ENCODE results near the gene ATP8B3. TPM values are rescaled to one million over a fixed set of nuclear protein-coding genes. Genes with fewer than 3 reads are reported as not detected.

ATP8B3 gene
- total and polyA plus RNA-seq, 2 experiments from 2014 or later = 2.1 to 6.0 TPM

GRCh38 chr19:1769645-1769985 lies 42.5 kb downstream of the ATP8B3 start:
- Histone ChIP-seq H2AFZ (peak overlapping the region; percentile 69; the same call in 1 of the 2 replicates), H3K4me2 (peak overlapping the region; percentile 48; the same call in 1 of the 2 replicates), H3K79me2 (replicated peaks; ENCODE audit: insufficient read depth) (no peaks in the 10 kb centered on the region), H3K9me2 (ENCODE audit: insufficient read depth) (no peaks in the 10 kb centered on the region), H3K27ac (ENCODE audit: low read depth) (no peak overlapping the region), H3K4me1 (ENCODE audit: insufficient read depth) (peaks cover 16% of the 10 kb centered on the region), H4K20me1 (replicated peaks; ENCODE audit: insufficient read depth) (no peaks in the 10 kb centered on the region), H3K27me3 (ENCODE audit: insufficient read depth) (peaks cover 98% of the 10 kb centered on the region), H3K4me3 (peak overlapping the region; percentile 32; the same call in 1 of the 2 replicates), H3F3A (replicated peaks; ENCODE audit: low read depth) (no peaks in the 10 kb centered on the region), H3K36me3 (ENCODE audit: insufficient read depth) (no peaks in the 10 kb centered on the region)
- no peak for DNase-seq (ENCODE audit: low spot score)
- H3K27me3 Mint-ChIP-seq (ENCODE audit: insufficient read depth, low read depth, poor library complexity) = peaks cover 81% of the 10 kb centered on the region
- H3K9me3 Mint-ChIP-seq = peaks cover 27% of the 10 kb centered on the region
- no peak overlapping the region for H3K27ac Mint-ChIP-seq
- H3K4me1 Mint-ChIP-seq = 0 out of 3 replicates have a peak, but pooled peaks cover 2% of the 10 kb centered on the region
- H3K36me3 Mint-ChIP-seq (ENCODE audit: low read depth) = no peaks in the 10 kb centered on the region
- H3K4me3 Mint-ChIP-seq = no peak overlapping the region
- TF ChIP-seq POLR2AphosphoS5 (IDR thresholded peaks at IDR 0.05; ENCODE audit: low read depth) (no peak), ZNF462 (CRISPR knock-in tag; IDR thresholded peaks at IDR 0.05) (no peak), EZH2 (IDR thresholded peaks at IDR 0.05; ENCODE audit: low read depth, unreplicated experiment) (no peak), REST (IDR thresholded peaks at IDR 0.05; ENCODE audit: unreplicated experiment) (no peak), CREB1 (CRISPR knock-in tag; IDR thresholded peaks at IDR 0.05; ENCODE audit: low read depth) (no peak), CTCF (conservative IDR thresholded peaks at IDR 0.05; ENCODE audit: low read depth in 2 of 2) (no peak), ZNF114 (CRISPR knock-in tag; IDR thresholded peaks at IDR 0.05) (no peak), STAT1 (IDR thresholded peaks at IDR 0.05; ENCODE audit: unreplicated experiment) (no peak), JUNB (IDR thresholded peaks at IDR 0.05; ENCODE audit: unreplicated experiment) (no peak), ETS1 (IDR thresholded peaks at IDR 0.05) (no peak), EZH2phosphoT487 (IDR thresholded peaks at IDR 0.05; ENCODE audit: unreplicated experiment) (no peak), NANOG (IDR thresholded peaks at IDR 0.05; ENCODE audit: borderline replicate concordance) (no peak), ZNF331 (CRISPR knock-in tag; IDR thresholded peaks at IDR 0.05; ENCODE audit: low read depth) (no peak)
- peak; percentile 4; the same call in 1 of the 3 replicates for ATAC-seq

All from GM23338 (cell line).